Chondrocyte (in vitro differentiated cells): ENCODE measurements around the gene SLC22A23. TPM values are rescaled to one million over a fixed set of nuclear protein-coding genes. Genes with fewer than 3 reads are reported as not detected.

ENCODE experiments used
- DNase-seq: peaks from one replicate; pipeline ENCODE4 v3.0.0; 2021; ENCODE audit warnings: mixed read lengths, low spot score
- H3K27ac Mint-ChIP-seq: one replicate; pipeline ENCODE4 v1.8.0; 2021; ENCODE audit warnings: mild to moderate bottlenecking, moderate library complexity, mixed read lengths; ENCODE audit not compliant: unreplicated experiment
- H3K27me3 Mint-ChIP-seq: 2 replicates; pipeline ENCODE4 v1.8.0; 2021; ENCODE audit warnings: low read depth, mixed read lengths
- H3K36me3 Mint-ChIP-seq: 2 replicates; pipeline ENCODE4 v1.8.0; 2021; ENCODE audit warnings: low read depth, mixed read lengths
- H3K4me1 Mint-ChIP-seq: 2 replicates; pipeline ENCODE4 v1.8.0; 2021; ENCODE audit warnings: low read depth, mild to moderate bottlenecking, mixed read lengths
- H3K4me3 Mint-ChIP-seq: one replicate; pipeline ENCODE4 v1.8.0; 2021; ENCODE audit warnings: mild to moderate bottlenecking, moderate library complexity, mixed read lengths; ENCODE audit not compliant: unreplicated experiment
- H3K9me3 Mint-ChIP-seq: 2 replicates; pipeline ENCODE4 v1.8.0; 2021; ENCODE audit warnings: low read depth, mixed read lengths
- CTCF ChIP-seq: fragments of 200-600 bp; sonication (generic); IDR thresholded peaks from 2 replicates; pipeline ENCODE4 v1.5.0; 2021; ENCODE audit warnings: antibody characterized with exemption, mild to moderate bottlenecking, moderate library complexity
- total RNA-seq: library from RNA; stranded (reverse); gene quantifications from 3 replicates; pipeline ENCODE4 v1.2.1, GENCODE V29; 2021

SLC22A23 gene
- total RNA-seq, 1 donor from 2014 or later = 36.4 TPM

- H3K9me3 Mint-ChIP-seq = no peaks in the 10 kb centered on the region
- H3K27ac Mint-ChIP-seq = no peak overlapping the region
- no peak overlapping the region for H3K4me3 Mint-ChIP-seq
- no peak for TF ChIP-seq CTCF
- DNase-seq = no peak
- H3K36me3 Mint-ChIP-seq = no peaks in the 10 kb centered on the region
- H3K27me3 Mint-ChIP-seq = no peaks in the 10 kb centered on the region
- H3K4me1 Mint-ChIP-seq = peaks cover 31% of the 10 kb centered on the region
Measured at GRCh38 chr6:3334555-3334954, 122.3 kb downstream of the SLC22A23 start.

GRCh38 chr6:3333263-3333662 lies 123.6 kb downstream of the SLC22A23 start:
- no peak for DNase-seq
- Mint-ChIP-seq H3K9me3 (no peaks in the 10 kb centered on the region), H3K27me3 (no peaks in the 10 kb centered on the region), H3K4me3 (no peak overlapping the region), H3K36me3 (no peaks in the 10 kb centered on the region), H3K4me1 (peaks cover 38% of the 10 kb centered on the region), H3K27ac (no peak overlapping the region)
- TF ChIP-seq CTCF = no peak

- TF ChIP-seq CTCF = no peak
- H3K4me3 Mint-ChIP-seq = no peak overlapping the region
- H3K27me3 Mint-ChIP-seq = no peaks in the 10 kb centered on the region
- H3K9me3 Mint-ChIP-seq = no peaks in the 10 kb centered on the region
- peaks cover 30% of the 10 kb centered on the region for H3K4me1 Mint-ChIP-seq
- no peak for DNase-seq
- no peaks in the 10 kb centered on the region for H3K36me3 Mint-ChIP-seq
- H3K27ac Mint-ChIP-seq = no peak overlapping the region
Measured at GRCh38 chr6:3331971-3332370, 124.9 kb downstream of the SLC22A23 start.

GRCh38 chr6:3331494-3331893 lies 125.4 kb downstream of the SLC22A23 start:
- DNase-seq = no peak
- H3K27ac Mint-ChIP-seq = no peak overlapping the region
- H3K27me3 Mint-ChIP-seq = no peaks in the 10 kb centered on the region
- no peak overlapping the region for H3K4me3 Mint-ChIP-seq
- no peaks in the 10 kb centered on the region for H3K36me3 Mint-ChIP-seq
- no peak for TF ChIP-seq CTCF
- peaks cover 30% of the 10 kb centered on the region for H3K4me1 Mint-ChIP-seq
- no peaks in the 10 kb centered on the region for H3K9me3 Mint-ChIP-seq

GRCh38 chr6:3330199-3330598 lies 126.7 kb downstream of the SLC22A23 start:
- DNase-seq = no peak
- peaks cover 42% of the 10 kb centered on the region for H3K4me1 Mint-ChIP-seq
- peak; percentile 33 for TF ChIP-seq CTCF
- no peaks in the 10 kb centered on the region for H3K27me3 Mint-ChIP-seq
- no peaks in the 10 kb centered on the region for H3K36me3 Mint-ChIP-seq
- H3K9me3 Mint-ChIP-seq = no peaks in the 10 kb centered on the region
- no peak overlapping the region for H3K27ac Mint-ChIP-seq
- H3K4me3 Mint-ChIP-seq = no peak overlapping the region
